Astrocyte (in vitro differentiated cells and primary cell): ENCODE measurements around the gene HSFX1. TPM values are rescaled to one million over a fixed set of nuclear protein-coding genes. Genes with fewer than 3 reads are reported as not detected.
"Not testable (repeated sequence)": the region's sequence is repeated elsewhere in the genome, so short reads cannot be mapped to it uniquely, and the experiment has no call there.

Experiments used
- DNase-seq: peaks from one replicate; pipeline ENCODE4 v3.0.0-alpha.2; 2010; ENCODE audit warnings: low read depth
- FAIRE-seq: peaks from 2 replicates; lab custom pipeline; 2011; peaks lifted over from hg19 to GRCh38; lab: Jason Lieb, UNC
- H2AFZ ChIP-seq: 2 replicates; pipeline ENCODE4 v1.6.0; 2012; ENCODE audit warnings: low read depth, low read length, inconsistent platforms
- H3K27ac ChIP-seq: 2 replicates; pipeline ENCODE4 v1.5.1; 2011; ENCODE audit warnings: low read depth, low read length, inconsistent platforms
- H3K27me3 ChIP-seq: 2 replicates; pipeline ENCODE4 v1.6.0; 2011; ENCODE audit warnings: low read length, inconsistent platforms; ENCODE audit not compliant: insufficient read depth
- H3K36me3 ChIP-seq: 2 replicates; pipeline ENCODE4 v1.5.1; 2011; ENCODE audit warnings: low read length, inconsistent platforms; ENCODE audit not compliant: insufficient read depth
- H3K4me1 ChIP-seq: 2 replicates; pipeline ENCODE4 v1.5.1; 2011; ENCODE audit warnings: low read length, inconsistent platforms; ENCODE audit not compliant: insufficient read depth
- H3K4me2 ChIP-seq: 2 replicates; pipeline ENCODE4 v1.6.0; 2012; ENCODE audit warnings: low read length, inconsistent platforms
- H3K4me3 ChIP-seq: 2 replicates; pipeline ENCODE4 v1.5.1; 2011; ENCODE audit warnings: low read depth, mild to moderate bottlenecking, low read length, inconsistent platforms; ENCODE audit not compliant: insufficient read depth
- H3K79me2 ChIP-seq: 2 replicates; pipeline ENCODE4 v1.6.0; 2012; ENCODE audit warnings: mild to moderate bottlenecking, low read length, inconsistent platforms; ENCODE audit not compliant: insufficient read depth
- H3K9ac ChIP-seq: 2 replicates; pipeline ENCODE4 v1.6.0; 2012; ENCODE audit warnings: mild to moderate bottlenecking, low read length, inconsistent platforms
- H3K9me3 ChIP-seq: 2 replicates; pipeline ENCODE4 v1.5.1; 2012; ENCODE audit warnings: low read depth, mild to moderate bottlenecking, low read length, inconsistent platforms; ENCODE audit not compliant: insufficient read depth
- H4K20me1 ChIP-seq: 2 replicates; pipeline ENCODE4 v1.6.0; 2012; ENCODE audit warnings: low read length, inconsistent platforms; ENCODE audit not compliant: insufficient read depth
- H3K27ac Mint-ChIP-seq: one replicate; pipeline ENCODE4 v1.8.0; 2021; ENCODE audit warnings: mild to moderate bottlenecking, mixed read lengths; ENCODE audit not compliant: unreplicated experiment
- H3K27me3 Mint-ChIP-seq: one replicate; pipeline ENCODE4 v1.8.0; 2021; ENCODE audit warnings: low read depth, mixed read lengths; ENCODE audit not compliant: unreplicated experiment
- H3K36me3 Mint-ChIP-seq: one replicate; pipeline ENCODE4 v1.8.0; 2021; ENCODE audit warnings: low read depth, mixed read lengths; ENCODE audit not compliant: unreplicated experiment
- H3K4me1 Mint-ChIP-seq: one replicate; pipeline ENCODE4 v1.8.0; 2021; ENCODE audit warnings: low read depth, mixed read lengths; ENCODE audit not compliant: unreplicated experiment
- H3K4me3 Mint-ChIP-seq: one replicate; pipeline ENCODE4 v1.8.0; 2021; ENCODE audit warnings: mild to moderate bottlenecking, moderate library complexity, mixed read lengths; ENCODE audit not compliant: unreplicated experiment
- H3K9me3 Mint-ChIP-seq: one replicate; pipeline ENCODE4 v1.8.0; 2021; ENCODE audit warnings: mild to moderate bottlenecking, mixed read lengths; ENCODE audit not compliant: unreplicated experiment
- EZH2 ChIP-seq: IDR thresholded peaks from 2 replicates; pipeline ENCODE4 v1.6.1; 2012; ENCODE audit warnings: mild to moderate bottlenecking, low read length, inconsistent platforms; ENCODE audit not compliant: insufficient read depth
- total RNA-seq: library from RNA; stranded (reverse); gene quantifications from 2 replicates; pipeline ENCODE4 v1.2.1, GENCODE V29; 2021
- TF ChIP-seq, protein P1 (sequence below): IDR thresholded peaks from 2 replicates; pipeline ENCODE4 v1.5.1; 2011; ENCODE audit warnings: low read depth, mild to moderate bottlenecking, inconsistent platforms, low read length, moderate library complexity; ENCODE audit not compliant: insufficient read depth

HSFX1 gene
- total RNA-seq, 1 donor from 2014 or later, result 1.5 TPM

DNA sequence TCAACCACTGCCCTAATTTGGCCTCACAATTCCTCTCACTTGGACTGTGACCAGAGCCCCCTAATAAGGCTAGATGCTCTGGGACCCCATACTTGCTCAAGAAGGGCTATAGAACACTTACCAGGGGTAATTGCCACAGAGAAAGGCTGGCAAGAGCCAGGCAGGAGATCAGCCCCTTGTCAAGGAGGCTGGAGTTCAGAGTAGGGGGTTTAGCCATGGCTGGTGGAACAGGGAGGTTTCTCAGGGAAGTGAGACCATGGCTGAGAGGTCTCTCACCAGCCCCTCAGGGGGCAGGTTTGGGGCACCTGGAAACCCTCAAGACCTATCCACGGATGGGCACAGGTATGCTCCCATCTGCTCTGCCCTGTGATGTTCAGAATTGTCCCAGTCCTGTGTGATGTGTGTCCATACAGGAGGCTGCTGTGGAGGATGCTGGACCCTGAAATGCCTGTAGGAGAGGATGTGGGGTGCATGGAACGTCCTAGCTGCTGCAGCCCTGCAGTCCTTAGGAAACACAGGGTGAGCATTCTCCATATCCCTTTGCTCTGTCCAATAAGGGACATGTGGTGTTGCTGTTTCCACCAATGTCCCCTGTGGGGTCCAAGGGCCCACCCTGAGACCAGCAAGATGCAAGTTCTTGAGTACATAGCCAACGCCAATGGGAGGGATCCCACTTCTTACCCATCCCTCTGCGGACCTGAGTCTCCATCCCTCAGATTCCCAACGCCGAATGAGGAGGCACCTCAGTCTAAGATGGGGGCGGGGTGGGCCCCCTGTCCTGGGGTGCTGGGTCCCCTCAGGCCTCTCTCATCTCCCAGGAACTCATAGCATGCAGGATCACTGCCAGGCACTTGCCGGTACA, 16.4 kb upstream of the HSFX1 start:
- no peaks in the 10 kb centered on the region for H3K36me3 ChIP-seq
- H2AFZ ChIP-seq, result no peak overlapping the region
- no peak overlapping the region for H3K9ac ChIP-seq
- H4K20me1 ChIP-seq, result no peaks in the 10 kb centered on the region
- no peaks in the 10 kb centered on the region for H3K4me1 ChIP-seq
- no peaks in the 10 kb centered on the region for H3K79me2 ChIP-seq
- Mint-ChIP-seq H3K9me3 (peaks cover 5% of the 10 kb centered on the region), H3K4me1 (peaks cover 1% of the 10 kb centered on the region), H3K27ac (no peak overlapping the region), H3K36me3 (no peaks in the 10 kb centered on the region), H3K4me3 (no peak overlapping the region), H3K27me3 (peaks cover 2% of the 10 kb centered on the region)
- DNase-seq, result no peak
- no peak for FAIRE-seq
- H3K27me3 ChIP-seq, result no peaks in the 10 kb centered on the region
- H3K4me3 ChIP-seq, result no peak overlapping the region
- no peak overlapping the region for H3K27ac ChIP-seq
- H3K4me2 ChIP-seq, result no peak overlapping the region
- no peaks in the 10 kb centered on the region for H3K9me3 ChIP-seq
- TF ChIP-seq, protein P1, sequence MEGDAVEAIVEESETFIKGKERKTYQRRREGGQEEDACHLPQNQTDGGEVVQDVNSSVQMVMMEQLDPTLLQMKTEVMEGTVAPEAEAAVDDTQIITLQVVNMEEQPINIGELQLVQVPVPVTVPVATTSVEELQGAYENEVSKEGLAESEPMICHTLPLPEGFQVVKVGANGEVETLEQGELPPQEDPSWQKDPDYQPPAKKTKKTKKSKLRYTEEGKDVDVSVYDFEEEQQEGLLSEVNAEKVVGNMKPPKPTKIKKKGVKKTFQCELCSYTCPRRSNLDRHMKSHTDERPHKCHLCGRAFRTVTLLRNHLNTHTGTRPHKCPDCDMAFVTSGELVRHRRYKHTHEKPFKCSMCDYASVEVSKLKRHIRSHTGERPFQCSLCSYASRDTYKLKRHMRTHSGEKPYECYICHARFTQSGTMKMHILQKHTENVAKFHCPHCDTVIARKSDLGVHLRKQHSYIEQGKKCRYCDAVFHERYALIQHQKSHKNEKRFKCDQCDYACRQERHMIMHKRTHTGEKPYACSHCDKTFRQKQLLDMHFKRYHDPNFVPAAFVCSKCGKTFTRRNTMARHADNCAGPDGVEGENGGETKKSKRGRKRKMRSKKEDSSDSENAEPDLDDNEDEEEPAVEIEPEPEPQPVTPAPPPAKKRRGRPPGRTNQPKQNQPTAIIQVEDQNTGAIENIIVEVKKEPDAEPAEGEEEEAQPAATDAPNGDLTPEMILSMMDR, result no peak
- TF ChIP-seq EZH2, result no peak

DNA sequence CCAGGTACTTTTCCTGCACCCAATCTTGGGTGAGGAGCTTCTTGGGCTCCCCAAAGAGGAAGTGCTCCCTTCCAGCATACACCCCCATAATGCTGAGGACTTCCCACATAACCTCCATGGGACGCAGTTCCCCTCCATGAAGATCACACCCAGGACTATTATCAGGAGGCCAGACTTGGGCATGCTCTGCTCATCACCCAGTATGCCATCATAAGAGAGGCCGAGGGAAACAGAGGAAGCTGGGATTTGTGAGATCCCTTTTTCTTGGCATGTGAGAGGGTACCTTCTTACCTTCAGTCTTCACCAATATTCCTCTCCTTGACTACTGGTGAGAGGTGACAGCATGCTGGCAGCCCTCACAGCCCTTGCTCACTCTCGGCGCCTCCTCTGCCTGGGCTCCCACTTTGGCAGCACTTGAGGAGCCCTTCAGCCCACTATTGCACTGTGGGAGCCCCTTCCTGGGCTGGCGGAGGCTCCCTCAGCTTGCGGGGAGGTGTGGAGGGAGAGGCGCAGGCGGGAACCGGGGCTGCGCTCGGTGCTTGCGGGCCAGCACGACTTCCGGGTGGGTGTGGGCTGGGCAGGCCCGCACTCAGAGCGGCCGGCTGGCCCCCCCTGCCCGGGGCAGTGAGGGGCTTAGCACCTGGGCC, 15.7 kb upstream of the HSFX1 start:
- H3K4me2 ChIP-seq, result no peak overlapping the region
- peaks cover 5% of the 10 kb centered on the region for H3K9me3 Mint-ChIP-seq
- no peaks in the 10 kb centered on the region for H3K9me3 ChIP-seq
- H3K36me3 Mint-ChIP-seq, result no peaks in the 10 kb centered on the region
- TF ChIP-seq EZH2, result no peak
- TF ChIP-seq, protein P1, result no peak
- H4K20me1 ChIP-seq, result no peaks in the 10 kb centered on the region
- H3K4me1 ChIP-seq, result no peaks in the 10 kb centered on the region
- H3K9ac ChIP-seq, result no peak overlapping the region
- DNase-seq (no peak), FAIRE-seq (no peak)
- H3K79me2 ChIP-seq, result no peaks in the 10 kb centered on the region
- peaks cover 1% of the 10 kb centered on the region for H3K4me1 Mint-ChIP-seq
- H3K27ac ChIP-seq, result no peak overlapping the region
- H3K4me3 ChIP-seq, result no peak overlapping the region
- H3K36me3 ChIP-seq, result no peaks in the 10 kb centered on the region
- H2AFZ ChIP-seq, result no peak overlapping the region
- peaks cover 2% of the 10 kb centered on the region for H3K27me3 Mint-ChIP-seq
- H3K27me3 ChIP-seq, result no peaks in the 10 kb centered on the region
- H3K4me3 Mint-ChIP-seq, result no peak overlapping the region
- H3K27ac Mint-ChIP-seq, result no peak overlapping the region

DNA sequence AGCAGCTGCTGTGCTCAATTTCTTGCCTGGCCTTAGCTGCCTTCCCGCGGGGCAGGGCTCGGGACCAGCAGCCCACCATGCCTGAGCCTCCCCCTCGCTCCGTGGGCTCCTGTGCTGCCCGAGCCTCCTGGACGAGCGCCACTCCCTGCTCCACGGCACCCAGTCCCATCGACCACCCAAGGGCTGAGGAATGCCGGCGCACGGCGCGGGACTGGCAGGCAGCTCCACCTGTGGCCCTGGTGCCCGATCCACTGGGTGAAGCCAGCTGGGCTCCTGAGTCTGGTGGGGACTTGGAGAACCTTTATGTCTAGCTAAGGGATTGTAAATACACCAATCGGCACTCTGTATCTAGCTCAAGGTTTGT, 15.2 kb upstream of the HSFX1 start:
- not testable (repeated sequence) for H3K79me2 ChIP-seq, DNase-seq, H3K27ac ChIP-seq, H3K4me3 ChIP-seq, H3K36me3 Mint-ChIP-seq, H3K27me3 Mint-ChIP-seq, H3K27me3 ChIP-seq, H3K4me1 ChIP-seq, H3K4me2 ChIP-seq, H3K9me3 ChIP-seq, FAIRE-seq, H4K20me1 ChIP-seq, H3K4me1 Mint-ChIP-seq, H3K36me3 ChIP-seq, H2AFZ ChIP-seq, H3K9me3 Mint-ChIP-seq, H3K9ac ChIP-seq, H3K4me3 Mint-ChIP-seq, H3K27ac Mint-ChIP-seq
